IMR-90 (cell line): ENCODE data around the gene DZIP1. TPM values are rescaled to one million over a fixed set of nuclear protein-coding genes. Genes with fewer than 3 reads are reported as not detected.

Source experiments
- ATAC-seq: fragments of 200-7000 bp; cut with Tn5 transposase; 2 replicates; pipeline ENCODE4 v1.9.1; 2020; ENCODE audit warnings: low read depth, mild to moderate bottlenecking, moderate library complexity
- BruUV-seq: library from RNA; stranded (reverse); fragments of 400-500 nt; replicated peaks from 2 replicates; lab custom pipeline; 2021; lab: Mats Ljungman, UMichigan
- CTCF ChIA-PET: fragments of 300-600 bp; formaldehyde crosslinking; extraction: SDS; loops from one replicate; lab custom pipeline; 2021; ENCODE audit warnings: antibody characterized with exemption; lab: Yijun Ruan, JAX
- POLR2A ChIA-PET: fragments of 300-600 bp; sonication (Branson Sonifier 250); formaldehyde crosslinking; loops from one replicate; lab custom pipeline; 2022; ENCODE audit warnings: antibody characterized with exemption; ENCODE audit not compliant: unreplicated experiment; lab: Charles Lee
- DNase-seq: peaks from one replicate; pipeline ENCODE4 v3.0.0; 2013
- H2AFZ ChIP-seq: replicated peaks from 2 replicates; pipeline ENCODE3; 2013; ENCODE audit warnings: low read length, mild to moderate bottlenecking; ENCODE audit not compliant: poor library complexity
- H2AK5ac ChIP-seq: 2 replicates; pipeline ENCODE4 v1.6.1; 2013; ENCODE audit warnings: low read depth, low read length, inconsistent platforms
- H2AK9ac ChIP-seq: replicated peaks from 2 replicates; pipeline ENCODE3; 2013; ENCODE audit warnings: mild to moderate bottlenecking, low read depth, low read length, moderate library complexity; ENCODE audit not compliant: poor library complexity
- H2BK120ac ChIP-seq: 2 replicates; pipeline ENCODE4 v1.6.1; 2013; ENCODE audit warnings: low read depth, low read length, inconsistent platforms
- H2BK15ac ChIP-seq: 3 replicates; pipeline ENCODE4 v1.6.1; 2013; ENCODE audit warnings: low read depth, low read length, inconsistent platforms
- H2BK20ac ChIP-seq: 2 replicates; pipeline ENCODE4 v1.6.1; 2013; ENCODE audit warnings: low read depth, mild to moderate bottlenecking, inconsistent platforms, low read length, moderate library complexity
- H2BK5ac ChIP-seq: 2 replicates; pipeline ENCODE4 v1.6.1; 2013; ENCODE audit warnings: mild to moderate bottlenecking, low read depth, low read length, inconsistent platforms; ENCODE audit not compliant: poor library complexity, severe bottlenecking
- H3K14ac ChIP-seq: replicated peaks from 2 replicates; pipeline ENCODE4 v1.6.1; 2013; ENCODE audit warnings: low read depth, low read length, inconsistent platforms
- H3K18ac ChIP-seq: 2 replicates; pipeline ENCODE4 v1.6.1; 2013; ENCODE audit warnings: low read depth, low read length, control low read depth
- H3K23ac ChIP-seq: 2 replicates; pipeline ENCODE4 v1.6.1; 2013; ENCODE audit warnings: low read depth, low read length, inconsistent platforms
- H3K27ac ChIP-seq: 2 replicates; pipeline ENCODE4 v1.5.1; 2013; ENCODE audit warnings: mild to moderate bottlenecking, control low read depth, low read length; ENCODE audit not compliant: insufficient read depth
- H3K27me3 ChIP-seq: 2 replicates; pipeline ENCODE4 v1.6.1; 2013; ENCODE audit warnings: low read length; ENCODE audit not compliant: control insufficient read depth, insufficient read depth
- H3K36me3 ChIP-seq: 2 replicates; pipeline ENCODE4 v1.6.1; 2013; ENCODE audit warnings: low read length, mixed read lengths; ENCODE audit not compliant: control insufficient read depth, insufficient read depth
- H3K4ac ChIP-seq: 2 replicates; pipeline ENCODE4 v1.6.1; 2013; ENCODE audit warnings: low read depth, low read length, inconsistent platforms
- H3K4me1 ChIP-seq: 2 replicates; pipeline ENCODE4 v1.6.1; 2013; ENCODE audit warnings: low read length, mixed read lengths; ENCODE audit not compliant: control insufficient read depth, insufficient read depth
- H3K4me2 ChIP-seq: 2 replicates; pipeline ENCODE4 v1.6.1; 2013; ENCODE audit warnings: low read depth, mild to moderate bottlenecking, control low read depth, low read length, moderate library complexity
- H3K4me3 ChIP-seq: 2 replicates; pipeline ENCODE4 v1.5.1; 2013; ENCODE audit warnings: low read depth, mild to moderate bottlenecking, control low read depth, low read length, moderate library complexity; ENCODE audit not compliant: insufficient read depth
- H3K56ac ChIP-seq: 2 replicates; pipeline ENCODE4 v1.6.1; 2013; ENCODE audit warnings: low read length, inconsistent platforms; ENCODE audit not compliant: insufficient read depth; ENCODE audit errors: extremely low read depth
- H3K79me1 ChIP-seq, 2 experiments: 2 replicates each; pipeline ENCODE4 v1.6.1; 2013; ENCODE audit warnings: low read length in 2 of 2, inconsistent platforms in 1 of 2, low read depth in 1 of 2
- H3K9ac ChIP-seq: 2 replicates; pipeline ENCODE4 v1.6.1; 2013; ENCODE audit warnings: low read depth, low read length, control low read depth
- H3K9me1 ChIP-seq: 2 replicates; pipeline ENCODE4 v1.6.1; 2013; ENCODE audit warnings: low read length, inconsistent platforms; ENCODE audit not compliant: insufficient read depth
- H3K9me3 ChIP-seq: 2 replicates; pipeline ENCODE4 v1.6.1; 2013; ENCODE audit warnings: low read length; ENCODE audit not compliant: control insufficient read depth, insufficient read depth
- H4K20me1 ChIP-seq: 2 replicates; pipeline ENCODE4 v1.6.1; 2013; ENCODE audit warnings: low read length, inconsistent platforms; ENCODE audit not compliant: insufficient read depth
- H4K5ac ChIP-seq: 2 replicates; pipeline ENCODE4 v1.6.1; 2013; ENCODE audit warnings: mild to moderate bottlenecking, low read depth, low read length, control low read depth
- H4K8ac ChIP-seq, 2 experiments: 2 replicates each; pipeline ENCODE4 v1.6.1; 2013; ENCODE audit warnings: low read depth in 2 of 2, low read length in 2 of 2, control low read depth in 1 of 2, inconsistent platforms in 1 of 2
- H4K91ac ChIP-seq: 2 replicates; pipeline ENCODE4 v1.6.1; 2013; ENCODE audit warnings: low read depth, low read length, inconsistent platforms; ENCODE audit not compliant: insufficient read depth
- CHD1 ChIP-seq: IDR thresholded peaks from 2 replicates; pipeline ENCODE4 v1.6.1; 2012; ENCODE audit warnings: low read depth, low read length, improper control_type of control experiment
- ELK1 ChIP-seq: fragments of 150-350 bp; IDR thresholded peaks from 2 replicates; pipeline ENCODE4 v1.6.1; 2016; ENCODE audit warnings: low read depth, mild to moderate bottlenecking, low read length, moderate library complexity, borderline replicate concordance
- FOS ChIP-seq: fragments of 150-350 bp; IDR thresholded peaks from 2 replicates; pipeline ENCODE4 v1.6.1; 2016; ENCODE audit warnings: low read depth, low read length
- RAD21 ChIP-seq: IDR thresholded peaks from 2 replicates; pipeline ENCODE4 v1.6.1; 2012; ENCODE audit warnings: low read length, improper control_type of control experiment
- WGBS, 2 experiments: methylation state at CpG; one replicate each; pipeline versions ENCODE4 v1.1.5 to v1.1.7; 2013; ENCODE audit warnings: missing lambda C conversion rate in 2 of 2; ENCODE audit not compliant: insufficient read length in 1 of 2; ENCODE audit errors: extremely low coverage in 2 of 2; 5-methylcytosine and 5-hydroxymethylcytosine counted together
- dilution Hi-C: fragments of 300-500 bp; cut with HindIII; formaldehyde crosslinking; loops from one replicate; pipeline ENCODE4 v1.14.3; 2018; ENCODE audit warnings: low sequenced_read_pairs; ENCODE audit not compliant: unreplicated experiment
- in situ Hi-C: fragments of 300-500 bp; cut with MboI; formaldehyde crosslinking; loops from 3 replicates; pipeline ENCODE4 v1.14.3; 2019; ENCODE audit warnings: low sequenced_read_pairs, inconsistent platforms, mixed read lengths
- intact Hi-C: fragments of 100-400 bp; cut with micrococcal nuclease; formaldehyde crosslinking; loops from 2 replicates; pipeline ENCODE4 v1.10.0; 2022
- polyA plus RNA-seq, 3 experiments: library from polyadenylated mRNA; depleted of rRNA; stranded (reverse); fragments of >200 nt; gene quantifications; 2 replicates each; pipeline ENCODE4 v1.2.3, GENCODE V29; 2012; ENCODE audit warnings: low replicate concordance in 1 of 3
- total RNA-seq: library from RNA; depleted of rRNA; stranded (reverse); fragments of >200 nt; gene quantifications from 2 replicates; pipeline ENCODE4 v1.2.3, GENCODE V29; 2012

DZIP1 gene
- total and polyA plus RNA-seq, 2 of the 4 experiments (the other 2 are of a cell fraction), result 12.2 to 15.9 TPM

GRCh38 chr13:95593462-95593861 lies 51.0 kb downstream of the DZIP1 start:
- intact Hi-C loops, result no loop called here
- Histone ChIP-seq H3K4me3 (no peak overlapping the region), H4K20me1 (no peaks in the 10 kb centered on the region), H2BK120ac (no peak overlapping the region), H3K27ac (no peak overlapping the region), H3K4me2 (no peak overlapping the region), H3K56ac (no peak overlapping the region), H3K14ac (no peak overlapping the region), H3K23ac (no peak overlapping the region), H2AK9ac (no peak overlapping the region), H3K18ac (no peak overlapping the region), H3K79me1 (no peaks in the 10 kb centered on the region), H2AFZ (no peak overlapping the region), H2BK5ac (no peak overlapping the region), H2BK15ac (no peak overlapping the region), H3K4ac (no peak overlapping the region), H4K5ac (no peak overlapping the region), H3K4me1 (no peaks in the 10 kb centered on the region), H4K8ac (no peak overlapping the region), H2AK5ac (no peak overlapping the region), H4K91ac (no peak overlapping the region), H3K9me1 (0 out of 2 replicates have a peak, but pooled peaks cover 4% of the 10 kb centered on the region), H3K36me3 (peaks cover 26% of the 10 kb centered on the region), H3K9me3 (no peaks in the 10 kb centered on the region), H3K27me3 (no peaks in the 10 kb centered on the region), H2BK20ac (no peak overlapping the region), H3K9ac (no peak overlapping the region)
- in situ Hi-C loops, result no loop called here
- CTCF ChIA-PET, result no interaction called here
- ATAC-seq (no peak), DNase-seq (no peak)
- TF ChIP-seq ELK1 (no peak), CHD1 (no peak), FOS (no peak), RAD21 (no peak)
- POLR2A ChIA-PET, result no interaction called here
- no CpG with 5 or more reads among the region's 1 CpG for WGBS, 2 experiments
- no TSS peak for BruUV-seq
- dilution Hi-C loops, result no loop called here
